Measurements from ENCODE around the gene SIPA1. TPM values are rescaled to one million over a fixed set of nuclear protein-coding genes. Genes with fewer than 3 reads are reported as not detected.

SIPA1 gene
- total RNA-seq, 1 donor = 154 TPM

DNA sequence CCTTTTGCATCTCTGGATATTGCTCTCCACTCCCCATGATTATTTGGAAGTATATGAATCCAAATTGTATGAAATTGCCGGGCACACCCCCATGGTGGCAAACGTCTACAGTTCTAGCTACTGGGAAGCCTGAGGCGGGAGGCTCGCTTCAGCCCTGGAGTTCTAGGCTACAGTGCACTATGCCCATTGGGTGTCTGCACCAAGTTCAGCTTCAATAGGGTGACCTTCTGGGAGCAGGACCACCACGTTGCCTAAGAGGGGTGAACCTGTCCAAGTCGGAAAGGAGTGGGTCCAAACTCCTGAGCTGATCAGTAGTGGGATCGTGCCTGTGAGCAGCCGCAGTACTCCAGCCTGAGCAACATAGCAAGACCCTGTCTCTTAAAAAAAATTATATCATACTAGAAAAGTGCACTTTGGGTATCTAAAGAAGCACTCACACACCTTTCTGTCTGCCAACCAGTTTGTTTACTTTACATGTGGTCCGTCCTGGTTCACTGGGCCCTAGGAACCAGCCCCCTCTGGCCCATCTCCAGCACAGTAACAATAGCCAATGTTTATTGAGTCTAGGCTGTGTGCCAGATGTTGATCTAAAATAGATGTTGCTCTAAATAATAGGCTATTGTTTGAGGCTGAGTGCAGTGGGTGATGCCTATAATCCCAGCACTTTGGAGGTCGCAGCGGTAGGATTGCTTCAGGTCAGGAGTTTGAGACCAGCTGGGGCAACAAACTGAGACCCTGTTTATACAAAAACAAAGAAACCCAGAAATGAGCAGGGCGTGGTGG lies 57.7 kb downstream of the SIPA1 start:
- DNase-seq (ENCODE audit: low read depth in 2 of 3, low spot score in 2 of 3) = no peak

- no peak for DNase-seq (ENCODE audit: low read depth in 2 of 3, low spot score in 2 of 3)
These were observed 59.1 kb downstream of the SIPA1 start for GRCh38 chr11:65696802-65697552.

DNA sequence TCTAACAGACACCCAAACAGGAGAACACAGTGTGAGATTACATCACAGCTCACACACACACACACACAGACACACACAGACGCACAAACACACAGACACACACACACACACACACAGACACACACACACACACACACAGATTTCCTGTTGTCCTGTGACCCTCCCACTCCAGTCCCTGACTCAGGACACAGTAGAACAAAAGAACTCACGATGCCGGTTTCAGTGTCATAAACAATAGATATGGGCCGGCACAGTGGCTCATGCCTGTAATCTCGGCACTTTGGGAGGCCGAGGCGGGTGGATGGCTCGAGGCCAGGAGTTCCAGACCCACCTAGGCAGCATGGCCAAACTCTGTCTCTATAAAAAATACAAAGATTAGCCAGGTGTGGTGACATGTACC lies 60.3 kb downstream of the SIPA1 start:
- DNase-seq (ENCODE audit: low read depth in 2 of 3, low spot score in 2 of 3) = no peak

DNA sequence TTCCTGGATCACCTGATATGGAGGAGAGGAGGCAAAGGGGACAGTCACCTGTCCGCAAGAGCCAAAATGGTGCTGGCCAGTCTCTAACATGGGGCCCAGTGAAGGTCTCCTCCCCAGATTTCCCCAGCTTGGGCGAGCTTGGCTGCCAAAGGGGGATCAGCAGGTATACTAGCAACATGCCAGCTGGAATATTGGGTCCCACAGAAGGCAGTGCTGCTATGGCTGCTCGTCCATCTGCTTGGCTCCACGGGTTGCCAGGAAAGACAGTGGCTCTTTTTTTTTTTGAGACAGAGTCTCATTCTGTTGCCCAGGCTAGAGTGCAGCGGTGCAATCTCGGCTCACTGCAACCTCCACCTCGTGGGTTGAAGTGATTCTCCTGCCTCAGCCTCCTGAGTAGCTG lies 61.4 kb downstream of the SIPA1 start:
- DNase-seq (ENCODE audit: low read depth in 2 of 3, low spot score in 2 of 3) = no peak

- DNase-seq (ENCODE audit: low read depth in 2 of 3, low spot score in 2 of 3) = peak in 1 of 3 donors; percentile 24
These were observed 62.5 kb downstream of the SIPA1 start for GRCh38 chr11:65700399-65700798.

Small RNA genes lying within 50 kb of the gene (small RNA-seq; reads per million reads assigned to genes)
- 0.95 reads per million, percentile 29 among the genes with 10 or more reads in this experiment for gene MIR4489
- gene MIR4690 = not detected
- not detected for gene RN7SL309P

Other genes starting within 250 kb of the SIPA1 start
- gene NEAT1, start 215.3 kb upstream of the SIPA1 start, total RNA-seq = 102 TPM
- gene MALAT1, start 139.1 kb upstream of the SIPA1 start, total RNA-seq = 2,681 TPM
- 107 TPM for gene SCYL1, start 113.0 kb upstream of the SIPA1 start, total RNA-seq
- 89.1 TPM for gene LTBP3, start 79.7 kb upstream of the SIPA1 start, total RNA-seq
- 48.7 TPM for gene ZNRD2, start 67.6 kb upstream of the SIPA1 start, total RNA-seq
- 55.5 TPM for gene FAM89B, start 65.6 kb upstream of the SIPA1 start, total RNA-seq
- 101 TPM for gene EHBP1L1, start 62.0 kb upstream of the SIPA1 start, total RNA-seq
- 1.3 TPM for gene KCNK7, start 42.3 kb upstream of the SIPA1 start, total RNA-seq
- 98.6 TPM for gene MAP3K11, start 23.9 kb upstream of the SIPA1 start, total RNA-seq
- 32.6 TPM for gene PCNX3, start 22.3 kb upstream of the SIPA1 start, total RNA-seq
- 107 TPM for gene RELA, start 24.8 kb downstream of the SIPA1 start, total RNA-seq
- gene KAT5, start 74.2 kb downstream of the SIPA1 start, total RNA-seq = 75.7 TPM
- gene RNASEH2C, start 82.7 kb downstream of the SIPA1 start, total RNA-seq = 77.8 TPM
- 16.2 TPM for gene AP5B1, start 142.9 kb downstream of the SIPA1 start, total RNA-seq
- gene OVOL1, start 149.0 kb downstream of the SIPA1 start, total RNA-seq = 0.27 TPM
- gene SNX32, start 195.9 kb downstream of the SIPA1 start, total RNA-seq = 4.3 TPM
- 701 TPM for gene CFL1, start 220.1 kb downstream of the SIPA1 start, total RNA-seq
- gene MUS81, start 222.3 kb downstream of the SIPA1 start, total RNA-seq = 85.1 TPM
- gene EFEMP2, start 234.7 kb downstream of the SIPA1 start, total RNA-seq = 13.7 TPM
- gene CTSW, start 241.7 kb downstream of the SIPA1 start, total RNA-seq = 95.9 TPM

Data from hematopoietic multipotent progenitor cell (in vitro differentiated cells).